SJCRH30 (cell line): ENCODE results near the gene RIMBP3B. TPM values are rescaled to one million over a fixed set of nuclear protein-coding genes. Genes with fewer than 3 reads are reported as not detected.
"Not testable (repeated sequence)": the region's sequence is repeated elsewhere in the genome, so short reads cannot be mapped to it uniquely, and the experiment has no call there.

Source experiments
- DNase-seq, 2 experiments: peaks; one replicate each; pipeline ENCODE4 v3.0.0-alpha.2; 2015 to 2020
- H3K27ac ChIP-seq: fragments of 250-450 bp; sonication (Bioruptor Pico); 2 replicates; pipeline ENCODE4 v1.5.1; 2020; ENCODE audit warnings: mild to moderate bottlenecking, moderate library complexity
- H3K27me3 ChIP-seq: fragments of 250-450 bp; sonication (Bioruptor Pico); 2 replicates; pipeline ENCODE4 v1.5.1; 2020; ENCODE audit warnings: mild to moderate bottlenecking, moderate library complexity
- H3K36me3 ChIP-seq: fragments of 250-450 bp; sonication (Bioruptor Pico); 2 replicates; pipeline ENCODE4 v1.5.1; 2020; ENCODE audit warnings: mild to moderate bottlenecking, moderate library complexity
- H3K4me1 ChIP-seq: fragments of 250-450 bp; sonication (Bioruptor Pico); 2 replicates; pipeline ENCODE4 v1.5.1; 2020; ENCODE audit warnings: mild to moderate bottlenecking, moderate library complexity
- H3K4me3 ChIP-seq: fragments of 250-450 bp; sonication (Bioruptor Pico); 2 replicates; pipeline ENCODE4 v1.5.1; 2020; ENCODE audit warnings: mild to moderate bottlenecking, moderate library complexity
- H3K9me3 ChIP-seq: fragments of 250-450 bp; sonication (Bioruptor Pico); replicated peaks from 2 replicates; pipeline ENCODE4 v1.5.1; 2020; ENCODE audit warnings: mild to moderate bottlenecking, moderate library complexity
- total RNA-seq: library from RNA; depleted of rRNA; stranded (reverse); fragments of >200 nt; shearing (Covaris generic); gene quantifications from 2 replicates; pipeline ENCODE4 v1.2.3, GENCODE V29; 2014

Gene RIMBP3B
- total RNA-seq, 1 experiment from 2014 or later = 0.53 TPM

GRCh38 chr22:21401197-21401969 is 17.8 kb downstream of the RIMBP3B start:
- not testable (repeated sequence) for H3K36me3 ChIP-seq, H3K4me1 ChIP-seq, DNase-seq, H3K27me3 ChIP-seq, H3K27ac ChIP-seq, H3K9me3 ChIP-seq, H3K4me3 ChIP-seq

- DNase-seq = not testable (repeated sequence)
Observed at GRCh38 chr22:21402763-21403314, 19.3 kb downstream of the RIMBP3B start.

GRCh38 chr22:21407139-21407538 is 23.6 kb downstream of the RIMBP3B start:
- not testable (repeated sequence) for H3K9me3 ChIP-seq, H3K27me3 ChIP-seq, DNase-seq

More at GRCh38 chr22:21402763-21403314, 19.3 kb downstream of the RIMBP3B start:
- not testable (repeated sequence) for H3K27me3 ChIP-seq, H3K9me3 ChIP-seq, H3K27ac ChIP-seq, H3K4me3 ChIP-seq, H3K4me1 ChIP-seq, H3K36me3 ChIP-seq

GRCh38 chr22:21407792-21408191 is 24.2 kb downstream of the RIMBP3B start:
- H3K36me3 ChIP-seq, H3K27ac ChIP-seq, H3K27me3 ChIP-seq, H3K4me3 ChIP-seq, H3K9me3 ChIP-seq, DNase-seq, H3K4me1 ChIP-seq: not testable (repeated sequence)

More at GRCh38 chr22:21407139-21407538, 23.6 kb downstream of the RIMBP3B start:
- not testable (repeated sequence) for H3K4me3 ChIP-seq, H3K27ac ChIP-seq, H3K36me3 ChIP-seq, H3K4me1 ChIP-seq

- H3K27me3 ChIP-seq, H3K36me3 ChIP-seq, DNase-seq, H3K9me3 ChIP-seq, H3K4me3 ChIP-seq, H3K27ac ChIP-seq, H3K4me1 ChIP-seq: not testable (repeated sequence)
Observed at GRCh38 chr22:21416375-21416774, 32.8 kb downstream of the RIMBP3B start.

- DNase-seq, H3K9me3 ChIP-seq, H3K4me1 ChIP-seq, H3K36me3 ChIP-seq, H3K27ac ChIP-seq, H3K27me3 ChIP-seq: not testable (repeated sequence)
- peak within 1 kb of the TSS; percentile 48 for H3K4me3 ChIP-seq
Observed at GRCh38 chr22:21417227-21417746, 33.7 kb downstream of the RIMBP3B start, which contains the start of gene HIC2. Gene HIC2, plus strand, starts transcription at chr22:21417371. Its CDS starts 25,461 bp downstream, at chr22:21442832.

- H3K4me3 ChIP-seq = peak overlapping the region; percentile 48
- H3K27me3 ChIP-seq, H3K27ac ChIP-seq, H3K4me1 ChIP-seq, H3K9me3 ChIP-seq, H3K36me3 ChIP-seq: not testable (repeated sequence)
- peak in 1 of 2 experiments; percentile 26 for DNase-seq
Observed at GRCh38 chr22:21417853-21418252, 34.3 kb downstream of the RIMBP3B start.

GRCh38 chr22:21418974-21419638 is 35.6 kb downstream of the RIMBP3B start:
- H3K27me3 ChIP-seq, H3K4me1 ChIP-seq, H3K27ac ChIP-seq, H3K36me3 ChIP-seq, DNase-seq, H3K9me3 ChIP-seq, H3K4me3 ChIP-seq: not testable (repeated sequence)

- H3K4me3 ChIP-seq, H3K27ac ChIP-seq, H3K27me3 ChIP-seq, H3K36me3 ChIP-seq, H3K4me1 ChIP-seq, DNase-seq, H3K9me3 ChIP-seq: not testable (repeated sequence)
Observed at GRCh38 chr22:21420180-21420763, 36.7 kb downstream of the RIMBP3B start.

GRCh38 chr22:21424084-21424709 is 40.6 kb downstream of the RIMBP3B start:
- H3K9me3 ChIP-seq, DNase-seq, H3K4me3 ChIP-seq, H3K36me3 ChIP-seq, H3K27ac ChIP-seq, H3K4me1 ChIP-seq, H3K27me3 ChIP-seq: not testable (repeated sequence)

- H3K9me3 ChIP-seq, H3K27ac ChIP-seq, DNase-seq, H3K4me3 ChIP-seq, H3K4me1 ChIP-seq, H3K27me3 ChIP-seq, H3K36me3 ChIP-seq: not testable (repeated sequence)
Observed at GRCh38 chr22:21434378-21435233, 51.1 kb downstream of the RIMBP3B start.

GRCh38 chr22:21435998-21436810 is 52.7 kb downstream of the RIMBP3B start:
- H3K36me3 ChIP-seq, H3K27me3 ChIP-seq, H3K4me1 ChIP-seq, H3K4me3 ChIP-seq, DNase-seq, H3K9me3 ChIP-seq, H3K27ac ChIP-seq: not testable (repeated sequence)

- not testable (repeated sequence) for H3K4me1 ChIP-seq, H3K36me3 ChIP-seq, H3K9me3 ChIP-seq, H3K27ac ChIP-seq, H3K27me3 ChIP-seq, DNase-seq, H3K4me3 ChIP-seq
Observed at GRCh38 chr22:21438013-21438412, 54.5 kb downstream of the RIMBP3B start.
